Panc1 (cell line): ENCODE data around the gene SIGLEC8. TPM values are rescaled to one million over a fixed set of nuclear protein-coding genes. Genes with fewer than 3 reads are reported as not detected.

ENCODE experiments used
- ATAC-seq: fragments of 200-7000 bp; cut with Tn5 transposase; 2 replicates; pipeline ENCODE4 v1.9.1; 2020; ENCODE audit warnings: mild to moderate bottlenecking, moderate library complexity
- BruUV-seq: library from RNA; stranded (reverse); fragments of 400-500 nt; replicated peaks from 2 replicates; lab custom pipeline; 2021; lab: Mats Ljungman, UMichigan
- CTCF ChIA-PET: fragments of 300-600 bp; sonication (Branson Sonifier 250); formaldehyde crosslinking; loops from one replicate; lab custom pipeline; 2022; ENCODE audit warnings: antibody characterized with exemption; lab: Charles Lee
- POLR2A ChIA-PET: fragments of 300-600 bp; sonication (Branson Sonifier 250); formaldehyde crosslinking; loops from one replicate; lab custom pipeline; 2022; ENCODE audit warnings: antibody characterized with exemption; lab: Charles Lee
- DNase-seq: peaks from one replicate; pipeline ENCODE4 v3.0.0-alpha.2; 2010; ENCODE audit warnings: low read depth, low spot score
- H3K27ac ChIP-seq: 2 replicates; pipeline ENCODE4 v1.5.1; 2011; ENCODE audit warnings: mild to moderate bottlenecking, low read length, inconsistent platforms
- H3K27me3 ChIP-seq: fragments of 200-500 bp; sonication (Bioruptor generic); 2 replicates; pipeline ENCODE4 v1.6.0; 2014; ENCODE audit warnings: low read length, inconsistent platforms; ENCODE audit not compliant: control insufficient read depth, insufficient read depth
- H3K36me3 ChIP-seq: fragments of 200-500 bp; sonication (Bioruptor generic); 2 replicates; pipeline ENCODE4 v1.5.1; 2014; ENCODE audit warnings: inconsistent platforms, mild to moderate bottlenecking, low read length, moderate library complexity; ENCODE audit not compliant: control insufficient read depth, insufficient read depth
- H3K4me1 ChIP-seq: 2 replicates; pipeline ENCODE4 v1.5.1; 2011; ENCODE audit warnings: inconsistent platforms, mild to moderate bottlenecking, low read length, moderate library complexity; ENCODE audit not compliant: control insufficient read depth, insufficient read depth
- H3K4me3 ChIP-seq, 2 experiments: 2 replicates each; pipeline ENCODE4 v1.5.1; 2011 to 2012; ENCODE audit warnings: low read depth in 2 of 2, low read length in 2 of 2, mild to moderate bottlenecking in 2 of 2, inconsistent platforms in 1 of 2, moderate library complexity in 1 of 2
- H3K9me3 ChIP-seq: fragments of 200-500 bp; sonication (Bioruptor generic); 2 replicates; pipeline ENCODE4 v1.5.1; 2014; ENCODE audit warnings: low read depth, mild to moderate bottlenecking, inconsistent platforms, low read length, moderate library complexity; ENCODE audit not compliant: control insufficient read depth, insufficient read depth
- CTCF ChIP-seq: fragments of 450-650 bp; IDR thresholded peaks from 2 replicates; pipeline ENCODE4 v1.5.1; 2017; ENCODE audit warnings: mild to moderate bottlenecking
- POLR2AphosphoS5 ChIP-seq: IDR thresholded peaks from 2 replicates; pipeline ENCODE4 v1.6.1; 2012; ENCODE audit warnings: mild to moderate bottlenecking, low read depth, low read length, moderate library complexity
- REST ChIP-seq, 2 experiments: IDR thresholded peaks; 2 replicates each; pipeline ENCODE4 v1.6.1; 2011 to 2012; ENCODE audit warnings: low read depth in 2 of 2, control low read depth in 1 of 2, low read length in 1 of 2, mild to moderate bottlenecking in 1 of 2, moderate library complexity in 1 of 2; ENCODE audit not compliant: insufficient read depth in 1 of 2
- SIN3A ChIP-seq: IDR thresholded peaks from 2 replicates; pipeline ENCODE4 v1.6.1; 2012; ENCODE audit warnings: low read depth, mild to moderate bottlenecking, low read length, moderate library complexity, borderline replicate concordance; ENCODE audit not compliant: insufficient read depth
- TCF7L2 ChIP-seq: IDR thresholded peaks from 2 replicates; pipeline ENCODE4 v1.6.1; 2011; ENCODE audit warnings: mild to moderate bottlenecking, low read depth, low read length, inconsistent platforms
- in situ Hi-C: cut with HindIII; loops from 2 replicates; pipeline ENCODE4 v1.10.0; 2016; ENCODE audit warnings: low sequenced_read_pairs, low pct_unique_long_range_greater_than_20kb
- intact Hi-C: fragments of 100-400 bp; cut with micrococcal nuclease; formaldehyde crosslinking; loops from one replicate; pipeline ENCODE4 v1.10.0; 2022; ENCODE audit not compliant: unreplicated experiment
- total RNA-seq: library from RNA; stranded (reverse); gene quantifications from one replicate; pipeline ENCODE4 v1.2.1, GENCODE V29; 2021; ENCODE audit not compliant: unreplicated experiment

SIGLEC8 gene
- total RNA-seq, 1 experiment from 2014 or later, result not detected

- Histone ChIP-seq H3K27ac (no peak overlapping the region), H3K4me1 (no peaks in the 10 kb centered on the region), H3K9me3 (no peaks in the 10 kb centered on the region), H3K27me3 (peaks cover 3% of the 10 kb centered on the region), H3K4me3 (no peak overlapping the region), H3K36me3 (no peaks in the 10 kb centered on the region; the same call in 1 of the 2 replicates)
- DNase-seq, result no peak
- ChIA-PET POLR2A (no interaction called here), CTCF (no interaction called here)
- no peak for ATAC-seq
- intact Hi-C loops, result no loop called here
- no TSS peak for BruUV-seq
- no peak for TF ChIP-seq TCF7L2
- TF ChIP-seq REST (IDR thresholded peaks at IDR 0.05; ENCODE audit: insufficient read depth in 1 of 2, low read depth in 2 of 2, low read length in 1 of 2), result no peak
- no peak for TF ChIP-seq POLR2AphosphoS5
- TF ChIP-seq CTCF, result no peak
- no peak for TF ChIP-seq SIN3A
- in situ Hi-C loops, result no loop called here
Observed at GRCh38 chr19:51434456-51434855, 23.8 kb downstream of the SIGLEC8 start.

- H3K4me1 ChIP-seq, result no peaks in the 10 kb centered on the region
- no peak overlapping the region for H3K27ac ChIP-seq
- no peaks in the 10 kb centered on the region for H3K9me3 ChIP-seq
- H3K4me3 ChIP-seq, result no peak overlapping the region
- no peaks in the 10 kb centered on the region; the same call in 1 of the 2 replicates for H3K36me3 ChIP-seq
- ChIA-PET POLR2A (interaction anchor here (0.6 kb wide), 1 partner anchor 925 kb away, joined by 6 read pairs; no protein-coding TSS in a partner anchor), CTCF (no interaction called here)
- H3K27me3 ChIP-seq, result peaks cover 3% of the 10 kb centered on the region
- no peak for DNase-seq
- intact Hi-C loops (no loop called here), in situ Hi-C loops (no loop called here)
- no peak for TF ChIP-seq CTCF
- no peak for TF ChIP-seq REST (IDR thresholded peaks at IDR 0.05; ENCODE audit: insufficient read depth in 1 of 2, low read depth in 2 of 2, low read length in 1 of 2)
- TF ChIP-seq POLR2AphosphoS5, result no peak
- no peak for TF ChIP-seq SIN3A
- no peak for TF ChIP-seq TCF7L2
- BruUV-seq, result no TSS peak
- no peak for ATAC-seq
Observed at GRCh38 chr19:51433043-51433442, 25.2 kb downstream of the SIGLEC8 start.
